Measurements from ENCODE around the gene MAGOH. TPM values are rescaled to one million over a fixed set of nuclear protein-coding genes. Genes with fewer than 3 reads are reported as not detected.
A peak's percentile ranks its signal among the peaks of the same experiment; 100 is the strongest.

The MAGOH gene
- total and polyA plus RNA-seq, 8 donors, result 2.9 to 105 (median 52.3) TPM

DNA sequence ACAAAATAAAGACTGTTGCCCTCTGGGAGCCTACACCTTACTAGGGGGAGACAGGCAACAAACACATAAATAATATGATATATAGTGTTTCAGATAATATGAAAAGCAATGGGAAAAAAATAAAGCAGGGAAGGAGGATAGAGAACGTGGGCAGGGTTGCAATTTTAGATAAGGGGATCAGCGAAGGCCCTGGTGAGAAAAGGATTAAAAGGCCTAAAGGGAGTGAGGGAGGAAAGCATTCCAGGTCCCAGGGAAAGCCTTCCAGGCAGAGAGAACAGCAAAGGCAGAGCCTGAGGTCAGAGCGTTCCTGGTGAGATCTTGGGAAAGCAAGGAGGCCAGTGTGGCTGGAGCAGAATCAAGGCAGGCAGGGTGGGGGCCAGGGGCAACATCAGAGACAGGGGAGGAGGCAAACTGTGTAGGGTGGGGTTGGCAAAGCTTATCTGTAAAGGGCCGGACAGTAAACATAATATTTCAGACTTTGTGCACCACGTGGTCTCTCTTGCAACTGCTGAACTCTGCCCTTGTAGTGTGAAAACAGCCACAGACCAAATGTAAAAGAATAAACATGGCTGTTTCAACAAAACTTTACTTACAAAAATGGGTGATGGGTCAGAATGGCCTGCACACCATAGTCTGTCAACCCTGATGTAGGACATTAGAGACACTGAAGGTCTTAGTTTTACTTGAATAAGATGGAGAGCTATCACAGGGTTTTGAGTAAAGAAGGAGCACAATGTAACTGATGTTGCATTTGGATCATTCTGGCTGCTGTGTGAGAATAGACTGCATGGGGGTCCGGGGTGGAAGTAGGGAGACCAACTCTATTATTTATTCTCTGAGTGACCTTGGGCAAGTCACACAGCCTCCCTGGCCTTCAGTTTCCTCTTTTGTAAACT, 55.0 kb downstream of the MAGOH start:
- no peaks in the 10 kb centered on the region for H3K36me3 ChIP-seq
- H3K27me3 ChIP-seq, result no peaks in the 10 kb centered on the region
- no peak overlapping the region for H3K4me3 ChIP-seq
- intact Hi-C loops (cut with DNase I; ENCODE audit: low total_unique reads), result loop anchor here (10.0 kb wide), 1 partner anchor 269 kb away; no protein-coding TSS in a partner anchor
- DNase-seq, result peak; percentile 77 to 87
- H3K9me3 ChIP-seq, result no peaks in the 10 kb centered on the region
- WGBS, 5 donors, result 24 to 56% (median 32%) methylated on average over 6 of the region's 6 CpGs
- H3K27ac ChIP-seq, result peak overlapping the region; percentile 39 to 82 (median 75)
- TF ChIP-seq, protein P1, sequence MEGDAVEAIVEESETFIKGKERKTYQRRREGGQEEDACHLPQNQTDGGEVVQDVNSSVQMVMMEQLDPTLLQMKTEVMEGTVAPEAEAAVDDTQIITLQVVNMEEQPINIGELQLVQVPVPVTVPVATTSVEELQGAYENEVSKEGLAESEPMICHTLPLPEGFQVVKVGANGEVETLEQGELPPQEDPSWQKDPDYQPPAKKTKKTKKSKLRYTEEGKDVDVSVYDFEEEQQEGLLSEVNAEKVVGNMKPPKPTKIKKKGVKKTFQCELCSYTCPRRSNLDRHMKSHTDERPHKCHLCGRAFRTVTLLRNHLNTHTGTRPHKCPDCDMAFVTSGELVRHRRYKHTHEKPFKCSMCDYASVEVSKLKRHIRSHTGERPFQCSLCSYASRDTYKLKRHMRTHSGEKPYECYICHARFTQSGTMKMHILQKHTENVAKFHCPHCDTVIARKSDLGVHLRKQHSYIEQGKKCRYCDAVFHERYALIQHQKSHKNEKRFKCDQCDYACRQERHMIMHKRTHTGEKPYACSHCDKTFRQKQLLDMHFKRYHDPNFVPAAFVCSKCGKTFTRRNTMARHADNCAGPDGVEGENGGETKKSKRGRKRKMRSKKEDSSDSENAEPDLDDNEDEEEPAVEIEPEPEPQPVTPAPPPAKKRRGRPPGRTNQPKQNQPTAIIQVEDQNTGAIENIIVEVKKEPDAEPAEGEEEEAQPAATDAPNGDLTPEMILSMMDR (IDR thresholded peaks at IDR 0.05), result no peak
- peak in 1 of 3 donors; percentile 67 for TF ChIP-seq POLR2AphosphoS5 (IDR thresholded peaks at IDR 0.05)
- peaks cover 13 to 41% (median 25%) of the 10 kb centered on the region in 4 donors for H3K4me1 ChIP-seq

- 37 to 47% (median 45%) methylated on average over 3 of the region's 3 CpGs for WGBS, 5 donors
- H3K4me3 ChIP-seq, result no peak overlapping the region
- no peak for DNase-seq
- no peaks in the 10 kb centered on the region for H3K9me3 ChIP-seq
- intact Hi-C loops (cut with DNase I; ENCODE audit: low total_unique reads), result loop anchor here (10.0 kb wide), 1 partner anchor 268 kb away; no protein-coding TSS in a partner anchor
- H3K27ac ChIP-seq, result peak overlapping the region; percentile 39 to 82 (median 75)
- peaks cover 13 to 42% (median 26%) of the 10 kb centered on the region in 4 donors for H3K4me1 ChIP-seq
- no peaks in the 10 kb centered on the region for H3K27me3 ChIP-seq
- TF ChIP-seq POLR2AphosphoS5 (IDR thresholded peaks at IDR 0.05), result no peak
- TF ChIP-seq, protein P1 (IDR thresholded peaks at IDR 0.05), result no peak
- TF ChIP-seq POLR2A (IDR thresholded peaks at IDR 0.05), result no peak
- TF ChIP-seq EP300 (IDR thresholded peaks at IDR 0.05), result no peak
- no peaks in the 10 kb centered on the region for H3K36me3 ChIP-seq
These were observed 55.6 kb downstream of the MAGOH start for GRCh38 chr1:53182716-53183094.

DNA sequence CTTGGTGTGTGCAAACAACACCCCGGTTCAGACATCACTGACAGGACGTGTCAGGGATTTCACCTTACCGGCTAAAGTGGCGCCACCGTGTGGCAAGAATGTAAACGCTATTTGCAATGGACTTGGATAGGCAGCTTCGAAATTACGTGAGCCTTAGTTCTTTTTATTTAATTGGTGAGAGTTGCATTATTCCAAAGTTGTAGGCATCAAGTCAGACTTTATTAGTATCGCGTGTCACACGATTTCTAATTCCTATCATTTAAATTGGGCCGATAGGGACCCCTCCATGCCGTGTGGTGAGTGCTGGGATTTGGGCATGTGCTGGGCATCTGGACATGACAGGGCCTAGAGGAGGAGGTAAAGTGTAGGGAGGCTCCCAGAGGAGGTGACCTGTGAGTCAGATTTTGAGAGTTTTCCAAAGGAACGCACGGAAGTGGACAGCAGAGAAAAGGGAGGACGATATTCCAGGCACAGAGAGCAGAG, 56.2 kb downstream of the MAGOH start:
- peak; percentile 90 to 94 for DNase-seq
- Histone ChIP-seq H3K27me3 (no peaks in the 10 kb centered on the region), H3K27ac (peak overlapping the region in 4 of 5 donors; percentile 70 to 82 (median 75)), H3K4me1 (peaks cover 15 to 48% (median 31%) of the 10 kb centered on the region in 4 donors), H3K36me3 (no peaks in the 10 kb centered on the region), H3K4me3 (no peak overlapping the region), H3K9me3 (no peaks in the 10 kb centered on the region)
- peak in 1 of 3 donors; percentile 52 for TF ChIP-seq POLR2AphosphoS5 (IDR thresholded peaks at IDR 0.05)
- TF ChIP-seq, protein P1 (IDR thresholded peaks at IDR 0.05), result peak in 5 of 7 experiments; percentile 74 to 90 (median 83)
- TF ChIP-seq POLR2A (IDR thresholded peaks at IDR 0.05), result no peak
- intact Hi-C loops (cut with DNase I; ENCODE audit: low total_unique reads), result loop anchor here (10.0 kb wide), 1 partner anchor 267 kb away; no protein-coding TSS in a partner anchor
- WGBS, 5 donors, result 22 to 25% (median 24%) methylated on average over 16 of the region's 16 CpGs

DNA sequence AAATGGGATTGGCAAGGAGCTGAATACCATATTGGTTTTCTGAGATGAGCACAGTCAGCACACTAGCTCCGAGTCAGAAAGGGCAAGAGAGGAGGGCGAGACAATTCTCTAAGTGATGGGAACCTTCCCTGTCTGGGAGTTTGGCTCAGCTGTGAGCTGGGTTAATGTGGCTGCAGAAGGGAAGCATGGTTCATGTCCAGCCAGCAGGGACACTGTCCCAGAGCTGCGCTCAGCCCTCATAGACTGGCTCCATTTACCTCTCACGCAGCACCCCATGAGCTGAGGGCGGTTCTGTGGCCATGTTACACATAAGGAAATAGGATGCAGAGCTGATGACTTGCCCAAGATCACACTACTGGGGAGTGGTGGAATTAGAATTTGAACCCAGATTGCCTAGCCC, 57.4 kb downstream of the MAGOH start:
- intact Hi-C loops (cut with DNase I; ENCODE audit: low total_unique reads), result loop anchor here (10.0 kb wide), 1 partner anchor 266 kb away; no protein-coding TSS in a partner anchor
- WGBS, 5 donors, result 93 to 99% (median 94%) methylated on average over 3 to 5 of the region's 5 CpGs
- Histone ChIP-seq H3K36me3 (no peaks in the 10 kb centered on the region), H3K27ac (no peak overlapping the region), H3K9me3 (no peaks in the 10 kb centered on the region), H3K4me1 (peaks cover 27 to 60% (median 43%) of the 10 kb centered on the region in 4 donors), H3K4me3 (no peak overlapping the region), H3K27me3 (no peaks in the 10 kb centered on the region)
- no peak for DNase-seq
- TF ChIP-seq POLR2AphosphoS5 (IDR thresholded peaks at IDR 0.05) (no peak), EP300 (IDR thresholded peaks at IDR 0.05) (no peak), POLR2A (IDR thresholded peaks at IDR 0.05) (no peak)
- TF ChIP-seq, protein P1 (IDR thresholded peaks at IDR 0.05), result no peak

All from stomach (tissue), 9 donors.